MV-4-11 (cell line): ENCODE data around the gene SEMA6B.
"Not testable (repeated sequence)": the region's sequence is repeated elsewhere in the genome, so short reads cannot be mapped to it uniquely, and the experiment has no call there.

Experiments used
- DNase-seq: peaks from one replicate; lab custom pipeline; 2025; lab: John Stamatoyannopoulos, UW

Gene SEMA6B

DNA sequence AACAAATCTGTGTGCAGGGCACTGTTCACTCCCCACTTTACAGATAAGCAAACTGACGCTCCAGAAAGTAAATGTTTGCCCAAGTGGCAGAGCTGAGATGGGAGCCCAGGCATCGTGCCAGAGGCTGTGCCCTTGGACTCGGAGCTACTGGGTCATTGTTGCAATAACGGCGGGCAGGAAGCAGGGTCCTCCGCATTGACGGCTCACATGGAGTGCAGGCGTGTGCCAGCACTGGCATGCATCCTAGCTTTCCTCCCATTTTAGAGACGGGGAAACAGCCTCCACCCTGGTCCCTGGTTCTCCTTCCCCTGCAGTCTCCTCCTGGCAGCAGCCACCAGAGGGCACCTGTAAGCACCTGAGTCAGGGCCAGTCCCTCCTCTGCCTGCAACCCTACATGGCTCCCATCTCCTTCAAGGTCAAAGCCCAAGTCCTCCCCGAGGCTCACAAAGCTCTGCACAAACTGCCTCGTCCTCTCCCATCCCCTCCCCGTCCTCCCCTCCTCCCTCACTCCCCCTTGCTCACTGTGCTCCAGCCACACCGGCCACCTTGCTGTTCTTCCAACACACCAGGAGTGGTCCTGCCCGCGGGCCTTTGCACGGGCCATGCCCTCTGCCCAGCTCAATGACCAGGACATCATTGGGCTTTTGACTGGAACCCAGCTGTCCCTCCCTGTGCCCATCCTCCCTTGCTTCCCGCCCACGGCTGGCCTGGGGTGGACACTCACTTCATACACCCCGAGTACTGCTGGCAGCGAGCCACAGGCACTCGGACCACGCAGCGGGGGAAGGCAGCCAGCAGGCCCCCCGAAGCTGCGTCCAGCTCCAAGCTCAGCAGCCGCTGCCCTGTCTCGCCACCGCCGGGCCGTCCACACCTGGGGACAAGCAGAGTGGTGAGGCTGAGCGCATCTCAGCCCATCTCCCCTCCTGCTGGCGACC is 11.9 kb downstream of the SEMA6B start:
- DNase-seq, result peak; percentile 33

DNA sequence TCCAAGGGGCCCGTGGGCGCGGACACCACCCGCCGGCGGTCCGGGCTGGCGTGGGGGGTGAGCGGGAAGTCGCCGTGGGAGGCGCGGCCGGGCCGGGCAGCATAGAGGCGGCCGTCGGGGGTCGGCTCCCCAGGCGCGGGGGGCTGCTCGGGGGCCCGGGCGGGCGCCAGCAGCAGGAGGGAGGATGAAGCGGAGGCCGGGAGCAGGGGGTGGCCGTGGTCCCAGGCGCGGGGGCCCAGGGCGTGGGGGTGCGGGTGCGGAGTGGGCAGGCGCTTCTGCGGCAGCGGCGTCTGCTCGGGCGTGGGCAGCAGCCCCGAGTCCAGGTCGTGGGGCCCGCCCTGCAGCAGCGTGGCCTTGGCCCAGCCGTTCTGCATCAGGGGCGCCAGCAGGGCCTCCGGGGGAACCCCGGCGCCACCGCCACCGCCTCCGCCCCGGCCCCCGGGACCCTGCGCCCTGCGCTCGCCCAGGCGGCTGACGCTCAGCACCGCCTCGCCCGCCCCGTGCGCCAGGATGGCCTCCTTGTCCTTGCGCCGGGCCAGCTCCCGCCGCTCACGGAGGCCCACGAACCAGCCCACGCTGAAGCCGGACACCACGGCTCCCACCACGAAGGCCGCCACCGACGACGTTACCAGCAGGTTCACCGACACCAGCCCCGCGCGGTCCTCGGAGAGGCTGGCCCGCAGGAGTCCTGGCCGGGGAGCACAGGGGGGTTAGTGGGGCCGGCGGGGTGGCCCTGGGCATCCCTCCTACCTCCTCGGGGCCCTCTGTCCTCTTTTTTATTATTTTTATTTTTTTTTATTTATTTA is 15.4 kb downstream of the SEMA6B start:
- DNase-seq, result no peak

DNA sequence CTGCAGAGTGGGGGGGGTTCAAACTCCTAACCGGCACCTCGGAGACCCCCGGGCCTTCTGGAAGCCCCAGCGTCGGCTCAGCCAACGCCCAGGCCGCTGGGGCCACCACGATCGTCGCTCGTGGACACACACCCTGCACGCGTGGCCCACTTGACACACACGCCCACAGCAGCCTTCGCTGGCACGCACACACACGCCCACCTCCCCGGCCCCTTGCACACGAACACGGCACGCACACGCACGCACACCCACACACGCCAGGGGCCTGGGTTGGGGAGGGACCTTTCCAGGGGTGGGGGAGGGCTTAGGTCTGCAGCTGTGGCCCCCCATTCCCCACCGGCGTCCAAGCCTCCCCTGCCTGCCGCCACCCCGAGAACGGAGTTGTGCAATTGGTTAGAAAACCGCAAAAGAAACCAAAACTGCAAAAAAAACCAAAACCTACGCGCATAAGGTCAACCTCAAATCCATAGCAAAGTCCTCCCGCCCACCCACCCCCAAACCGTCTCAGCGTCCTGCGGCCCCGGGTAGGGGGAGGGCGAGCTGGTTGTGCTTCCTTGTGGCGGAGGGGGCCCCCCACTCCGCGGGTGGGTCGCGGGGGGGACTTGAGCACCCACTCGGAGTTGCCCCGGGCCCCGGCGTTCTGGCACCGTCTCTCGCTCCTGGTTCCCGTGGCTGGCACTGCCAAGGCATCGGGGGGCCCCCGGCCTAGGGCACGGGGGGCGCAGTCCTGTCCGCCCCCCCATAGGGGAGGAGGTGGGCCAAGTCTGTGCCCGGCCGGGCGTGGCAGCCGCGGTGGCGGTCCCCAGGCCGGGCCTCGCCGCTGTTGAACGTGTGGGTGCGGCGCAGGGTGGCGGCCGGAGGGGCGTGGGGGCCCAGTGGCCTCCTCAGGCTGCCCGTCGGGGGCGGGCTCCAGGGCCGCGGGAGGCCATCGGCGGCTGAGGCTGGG is 16.3 kb downstream of the SEMA6B start:
- peak; percentile 94 for DNase-seq

DNA sequence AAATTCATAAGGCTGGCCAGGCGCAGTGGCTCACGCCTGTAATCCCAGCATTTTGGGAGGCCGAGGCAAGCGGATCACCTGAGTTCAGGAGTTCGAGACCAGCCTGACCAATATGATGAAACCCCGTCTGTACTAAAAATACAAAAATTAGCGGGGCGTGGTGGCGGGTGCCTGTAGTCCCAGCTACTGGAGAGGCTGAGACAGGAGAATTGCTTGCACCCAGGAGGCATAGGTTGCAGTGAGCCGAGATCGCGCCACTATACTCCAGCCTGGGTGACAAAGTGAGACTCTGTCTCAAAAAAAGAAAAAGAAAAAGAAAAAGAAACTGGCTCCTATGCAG is 17.7 kb downstream of the SEMA6B start:
- DNase-seq, result peak; percentile 66

DNA sequence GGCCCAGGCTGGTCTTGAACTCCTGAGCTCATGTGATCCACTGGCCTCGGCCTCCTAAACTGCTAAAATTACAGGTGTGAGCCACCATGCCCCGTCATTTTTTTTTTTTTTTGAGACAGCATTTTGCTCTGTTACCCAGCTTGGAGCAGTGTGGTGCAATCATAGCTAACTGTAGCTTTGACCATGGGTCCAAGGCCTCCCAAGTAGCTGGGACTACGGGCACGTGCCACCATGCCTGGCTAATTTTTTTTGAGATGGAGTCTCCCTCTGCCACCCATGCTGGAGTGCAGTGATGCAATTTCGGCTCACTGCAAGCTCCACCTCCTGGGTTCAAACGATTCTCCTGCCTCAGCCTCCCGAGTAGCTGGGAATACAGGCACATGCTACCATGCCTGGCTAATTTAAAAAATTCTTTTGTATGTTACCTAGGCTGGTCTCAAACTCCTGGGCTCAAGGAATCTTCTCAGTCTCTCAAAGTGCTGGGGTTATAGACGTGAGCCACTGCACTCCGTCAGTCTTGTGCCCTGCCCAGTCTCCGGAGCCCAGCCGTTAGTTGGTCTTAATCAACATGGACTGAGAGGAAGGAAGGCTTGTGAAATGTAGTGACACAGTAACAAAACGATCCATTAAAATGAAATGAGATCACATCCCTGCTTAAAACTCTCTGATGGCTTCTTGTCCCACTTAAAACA is 18.2 kb downstream of the SEMA6B start:
- DNase-seq, result peak; percentile 75

DNA sequence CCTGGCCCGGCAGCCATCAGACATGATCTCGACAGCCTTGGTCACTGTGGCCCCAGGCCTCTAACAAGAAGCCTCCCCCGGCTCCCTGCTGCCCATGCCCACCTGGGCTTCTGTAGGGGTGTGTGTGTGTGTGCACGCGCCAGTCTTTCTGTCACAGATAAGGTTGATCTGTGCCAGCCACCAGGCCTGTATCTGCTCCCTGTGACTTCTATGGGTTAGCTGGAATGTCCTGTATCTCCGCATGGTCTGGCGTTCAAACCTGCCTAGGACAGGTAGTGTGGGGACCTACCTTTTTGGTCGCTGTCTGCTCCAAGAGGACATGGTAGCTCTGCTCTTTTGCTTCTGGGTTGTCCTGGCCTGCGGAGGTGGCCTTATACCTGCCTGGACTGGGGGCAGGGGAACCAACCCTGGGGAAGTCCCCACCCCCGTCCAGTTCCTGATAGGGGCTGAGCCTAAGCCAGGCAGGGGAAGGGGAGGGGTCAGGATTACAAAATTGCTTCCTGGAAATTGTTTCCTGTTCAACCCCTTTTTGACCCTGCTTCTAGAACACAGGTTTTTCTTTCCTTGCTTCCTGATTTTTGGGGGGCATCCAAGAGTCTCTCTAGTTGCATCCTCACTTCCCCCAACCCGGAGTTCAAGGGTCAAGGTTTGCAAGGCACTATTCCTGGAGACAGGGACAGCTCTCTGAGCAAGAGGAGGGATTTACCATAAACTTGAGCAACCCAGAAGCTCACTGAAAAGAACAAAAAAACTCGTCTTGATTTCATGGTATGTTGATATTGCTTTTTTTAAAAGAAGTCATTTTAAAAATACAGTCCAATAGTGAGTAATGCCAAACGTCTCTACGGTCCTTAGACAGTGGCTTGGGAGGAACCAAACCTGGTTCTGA is 19.5 kb downstream of the SEMA6B start, which contains the start of gene LRG1:
Gene LRG1 (minus strand): TSS at position 344 of the 889 bp plus-strand sequence. CDS start 23 bp downstream, at position 321.
- DNase-seq, result peak; percentile 99

DNA sequence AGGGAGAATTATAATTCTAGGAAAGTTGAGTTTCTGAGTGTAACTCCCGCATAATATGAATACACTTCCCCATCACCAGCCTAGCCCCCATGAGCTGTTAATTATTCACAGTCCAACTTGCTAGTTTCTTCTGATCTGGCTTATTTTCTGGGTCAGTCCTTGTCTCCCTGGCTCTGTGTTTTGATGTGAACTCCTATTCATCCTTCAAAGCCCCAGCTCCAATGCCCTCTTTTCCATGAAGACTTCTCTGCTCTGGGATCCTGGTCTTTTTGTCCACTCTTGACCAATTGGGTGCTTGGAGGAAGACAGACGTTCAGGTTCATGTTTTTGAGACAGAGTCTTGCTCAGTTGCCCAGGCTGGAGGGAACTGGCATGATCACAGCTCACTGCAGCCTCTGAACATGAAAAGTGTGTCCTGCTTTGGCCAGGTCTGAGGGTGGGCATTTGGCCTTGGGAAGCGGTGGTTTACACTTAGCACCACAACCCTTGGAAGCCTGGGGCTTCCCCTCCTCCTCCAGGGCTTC is 20.3 kb downstream of the SEMA6B start:
- DNase-seq, result no peak

DNA sequence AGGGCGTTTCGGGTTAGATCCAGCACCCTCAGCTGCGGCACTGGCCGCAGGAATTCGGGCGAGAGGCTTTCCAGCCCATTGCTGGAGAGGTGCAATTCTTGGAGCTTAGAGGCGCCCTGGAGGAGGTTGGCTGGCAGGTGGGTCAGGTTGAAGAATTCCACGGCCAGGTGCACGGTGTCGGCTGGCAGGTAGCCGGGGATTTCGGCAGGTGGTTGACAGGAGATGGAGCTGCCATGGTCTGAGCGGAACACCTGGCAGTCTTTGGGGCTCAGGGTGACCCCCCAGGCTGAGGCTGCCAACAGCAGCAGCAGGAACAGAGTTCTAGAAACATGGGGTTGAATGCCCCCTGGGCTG is 20.9 kb downstream of the SEMA6B start:
- DNase-seq, result no peak

DNA sequence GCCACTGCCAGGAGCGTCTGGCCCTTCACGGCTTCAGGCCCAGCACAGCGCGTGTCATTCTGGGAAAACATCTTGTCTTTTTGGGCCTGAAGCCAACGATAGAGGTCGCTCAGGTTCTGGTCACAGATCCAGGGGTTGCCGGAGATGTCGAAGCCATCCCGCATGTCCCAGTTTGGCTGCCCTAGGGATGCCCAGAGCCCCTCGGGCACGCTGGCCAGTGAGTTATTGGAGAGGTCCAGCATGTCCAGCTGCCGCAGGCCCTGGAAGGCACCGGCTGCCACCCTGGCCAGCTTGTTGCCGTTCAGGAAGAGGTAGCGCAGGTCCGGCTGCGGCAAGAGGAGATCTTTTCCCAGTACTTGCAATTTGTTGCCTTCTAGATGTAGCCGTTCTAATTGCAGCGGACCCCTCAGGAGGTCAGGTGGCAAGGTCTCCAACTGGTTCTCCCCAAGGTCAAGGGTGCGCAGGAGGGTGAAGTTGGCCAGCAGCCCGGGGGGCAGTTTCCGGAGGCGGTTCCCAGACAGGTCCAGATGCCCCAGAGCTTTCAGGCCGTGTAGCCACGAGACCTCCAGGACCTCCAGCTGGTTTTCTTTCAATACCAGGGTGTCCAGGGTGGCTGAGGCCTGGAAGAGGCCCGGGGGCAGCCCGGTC is 21.4 kb downstream of the SEMA6B start:
- no peak for DNase-seq

DNA sequence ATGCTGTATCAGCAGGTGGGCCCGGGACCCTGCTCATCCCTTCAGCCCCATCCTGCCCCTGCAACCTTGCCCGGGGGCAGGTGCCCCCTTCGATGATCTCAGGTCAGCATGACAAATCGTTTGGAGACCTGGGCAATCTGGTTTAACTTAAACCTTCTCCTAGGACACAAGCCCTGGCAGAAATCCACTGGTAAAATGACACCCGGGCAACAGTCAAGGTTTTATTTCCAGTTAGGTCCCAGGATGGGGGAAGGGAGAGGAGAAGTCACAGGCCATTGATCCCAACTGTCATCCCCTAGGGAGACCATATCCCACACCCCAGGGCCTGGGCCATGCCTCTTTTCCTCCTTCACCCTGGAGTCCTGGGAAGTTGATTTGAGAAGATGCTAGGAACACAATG is 22.7 kb downstream of the SEMA6B start:
- no peak for DNase-seq

DNA sequence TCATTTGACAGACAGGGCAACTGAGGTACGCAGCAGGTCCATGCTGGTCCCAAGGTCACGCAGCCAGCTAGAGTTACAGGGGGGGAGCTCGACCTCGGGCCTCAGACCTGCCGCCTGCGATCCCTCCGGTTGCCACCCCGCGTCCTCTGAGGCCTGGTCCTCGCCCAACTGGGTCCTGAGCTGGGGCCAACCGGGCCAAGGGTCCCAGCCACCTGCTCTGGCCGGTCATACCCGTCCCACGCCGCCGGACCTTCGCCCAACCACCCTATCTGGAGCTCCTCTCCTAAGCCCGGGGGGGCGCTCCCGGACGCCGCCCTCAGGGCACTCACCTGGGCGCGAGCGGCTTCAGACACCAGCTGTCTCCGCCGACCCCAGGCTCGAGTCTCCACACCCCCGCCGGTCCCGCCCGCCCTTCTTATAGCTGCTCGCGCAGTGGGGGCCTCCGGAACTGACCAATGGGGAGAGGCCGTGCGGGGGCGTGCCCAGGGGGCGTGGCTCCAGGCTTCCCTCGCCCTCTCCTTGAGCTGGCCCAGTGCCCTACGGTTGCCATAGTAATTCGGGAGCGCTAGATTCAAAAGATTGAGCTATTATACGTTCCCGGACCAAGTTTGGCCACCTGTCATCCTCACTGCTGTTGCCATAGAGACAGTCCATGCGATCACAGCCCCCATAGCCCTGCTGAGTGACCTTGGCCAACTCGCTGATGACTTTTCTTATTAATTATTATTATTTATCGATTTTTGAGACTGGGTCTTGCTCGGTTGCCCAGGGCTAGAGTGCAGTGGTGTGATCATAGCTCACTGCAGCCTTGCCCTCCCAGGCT is 24.4 kb downstream of the SEMA6B start, which contains the start of gene PLIN5:
Gene PLIN5 (minus strand): TSS at position 389 of the 823 bp plus-strand sequence. CDS start 1,150 bp downstream, outside the sequence.
- peak; percentile 59 for DNase-seq

DNA sequence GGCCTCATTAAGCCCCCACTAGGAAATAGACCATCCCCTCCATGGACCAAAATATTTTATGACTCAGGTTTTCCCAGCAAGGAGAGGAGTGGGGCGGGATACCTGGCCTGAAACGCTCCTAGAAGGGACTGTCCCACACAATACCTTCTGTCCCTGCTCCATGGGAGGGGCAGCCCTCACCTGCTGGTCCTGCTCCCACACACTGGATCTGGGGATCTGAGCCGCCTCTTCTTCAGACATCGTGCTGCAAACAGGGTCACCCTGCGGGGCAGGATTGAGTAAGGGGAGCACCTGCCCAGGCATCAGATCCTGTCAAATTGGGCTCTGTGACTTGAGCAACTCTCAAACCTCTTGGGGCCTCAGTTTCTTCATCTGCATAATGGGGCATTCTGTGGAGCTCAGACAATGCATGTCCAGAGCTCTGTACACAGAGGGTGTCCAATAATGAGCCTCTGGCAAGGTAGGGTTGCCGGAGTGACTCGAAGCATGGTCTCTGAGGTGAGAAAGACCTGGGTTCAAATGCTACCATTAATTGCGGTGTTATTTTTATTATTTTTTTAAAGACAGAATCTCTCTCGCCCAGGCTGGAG is 25.6 kb downstream of the SEMA6B start:
- no peak for DNase-seq

DNA sequence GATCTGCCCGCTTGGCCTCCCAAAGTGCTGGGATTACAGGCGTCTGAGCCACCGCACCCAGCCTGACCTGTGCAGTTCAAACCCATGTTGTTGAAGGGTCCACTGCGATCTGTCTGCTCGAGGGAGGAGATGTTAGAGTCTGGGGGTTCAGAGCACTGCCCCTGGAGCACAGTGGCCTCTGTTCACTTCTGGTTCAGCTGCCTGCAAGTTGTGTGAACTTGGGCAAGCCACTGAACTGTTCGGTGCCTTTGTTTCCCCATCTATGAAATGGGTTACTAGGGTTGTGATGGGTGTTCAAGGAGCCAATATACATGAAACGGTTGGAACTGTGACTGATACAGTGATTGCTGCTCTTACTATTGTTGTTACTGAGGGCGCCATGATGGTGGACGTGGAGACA is 26.1 kb downstream of the SEMA6B start:
- DNase-seq, result no peak

DNA sequence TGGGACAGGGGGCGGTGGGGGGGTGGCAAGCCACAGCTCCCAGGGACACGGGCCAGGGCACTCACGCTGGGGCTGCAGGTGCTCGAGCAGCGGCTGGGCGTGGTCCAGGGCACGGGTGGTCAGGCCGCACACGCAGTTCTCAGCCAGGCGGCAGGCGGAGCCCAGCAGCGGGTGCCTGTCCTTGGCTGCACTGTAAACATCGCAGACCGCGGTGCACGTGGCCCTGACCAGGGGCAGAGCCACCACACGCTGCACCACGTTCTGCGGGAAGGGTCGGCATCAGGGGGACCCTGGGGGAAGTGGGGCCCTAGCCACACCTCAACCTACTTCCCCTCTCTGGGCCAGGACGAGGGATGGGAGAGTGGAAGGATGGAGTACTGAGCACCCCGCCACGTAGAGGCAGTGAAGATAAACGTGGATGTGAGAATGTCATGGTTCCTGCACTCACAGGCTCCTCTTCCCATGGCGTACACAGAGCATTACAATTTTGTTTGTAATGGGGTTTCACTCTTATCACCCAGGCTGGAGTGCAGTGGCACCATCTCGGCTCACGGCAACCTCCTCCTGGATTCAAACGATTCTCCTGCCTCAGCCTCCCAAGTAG is 27.8 kb downstream of the SEMA6B start:
- DNase-seq, result no peak

DNA sequence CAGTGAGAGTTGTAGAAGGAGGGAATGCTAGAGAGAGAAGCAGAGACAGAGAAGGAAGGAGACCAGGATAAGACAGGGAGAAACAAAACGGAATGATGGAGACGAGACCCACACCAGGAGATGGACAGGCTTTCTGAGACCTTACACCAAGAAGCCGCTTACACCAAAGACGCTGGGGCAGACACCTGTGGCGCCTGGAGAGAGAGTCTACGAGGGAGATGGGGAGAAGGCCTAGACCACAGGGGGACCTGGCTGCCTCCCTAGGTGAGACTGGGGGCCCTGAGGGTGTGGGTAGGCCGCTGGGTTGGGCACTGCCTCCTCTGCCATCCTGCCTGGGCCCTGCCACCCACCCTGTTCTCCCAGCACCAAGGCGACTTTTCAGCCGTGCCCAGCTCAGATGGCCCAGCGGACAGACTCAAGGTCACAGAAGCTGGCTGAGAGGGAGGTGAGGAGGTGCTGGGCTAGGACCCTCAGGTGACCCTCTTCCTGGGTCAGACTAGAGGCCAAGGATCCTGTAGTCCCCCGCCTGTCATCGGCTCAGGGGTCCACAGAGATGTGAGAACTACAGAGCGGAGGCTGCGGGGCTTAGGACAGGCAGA is 29.5 kb downstream of the SEMA6B start:
- DNase-seq, result no peak

DNA sequence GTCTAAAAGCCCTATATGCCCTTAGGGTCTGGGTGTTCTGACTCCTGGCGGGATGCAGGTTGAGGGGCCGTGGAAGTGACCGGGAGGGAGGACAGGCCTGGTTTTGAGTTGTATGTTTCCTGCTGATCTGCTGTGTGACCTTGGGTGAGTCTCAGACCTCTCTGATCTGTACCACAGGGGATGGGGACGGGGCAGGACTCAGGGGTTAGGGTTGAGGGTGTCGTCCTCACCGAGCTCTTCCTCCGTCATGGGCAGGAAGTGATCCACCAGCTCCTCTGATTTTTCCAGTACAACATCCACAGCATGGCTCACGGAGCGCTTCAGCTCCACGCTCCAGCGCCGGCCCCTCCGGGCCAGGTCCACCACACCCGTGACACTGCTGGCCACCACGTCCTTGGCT is 30.6 kb downstream of the SEMA6B start:
- no peak for DNase-seq

DNA sequence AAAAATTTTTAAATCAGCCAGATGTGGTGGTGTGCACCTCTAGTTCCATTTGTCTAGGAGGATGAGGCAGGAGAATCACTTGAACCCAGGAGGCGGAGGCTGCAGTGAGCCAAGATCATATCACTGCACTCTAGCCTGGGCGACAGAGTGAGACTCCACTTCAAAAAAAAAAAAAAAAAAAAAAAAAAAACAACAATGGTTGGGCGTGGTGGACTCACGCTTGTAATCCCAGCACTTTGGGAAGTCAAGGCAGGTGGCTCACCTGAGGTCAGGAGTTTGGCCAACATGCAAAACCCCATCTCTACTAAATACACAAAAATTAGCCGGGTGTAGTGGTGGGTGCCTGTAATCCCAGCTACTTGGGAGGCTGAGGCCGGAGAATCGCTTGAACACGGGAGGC is 32.1 kb downstream of the SEMA6B start:
- DNase-seq, result not testable (repeated sequence)
